GM21723 (cell line): ENCODE results near the gene S100B.
"Not testable (repeated sequence)": the region's sequence is repeated elsewhere in the genome, so short reads cannot be mapped to it uniquely, and the experiment has no call there.

Source experiments
- ATAC-seq: cut with Tn5 transposase; IDR thresholded peaks from one replicate; pipeline ENCODE4 v1.9.1; 2021; ENCODE audit warnings: mild to moderate bottlenecking, moderate library complexity; ENCODE audit not compliant: unreplicated experiment

The S100B gene

DNA sequence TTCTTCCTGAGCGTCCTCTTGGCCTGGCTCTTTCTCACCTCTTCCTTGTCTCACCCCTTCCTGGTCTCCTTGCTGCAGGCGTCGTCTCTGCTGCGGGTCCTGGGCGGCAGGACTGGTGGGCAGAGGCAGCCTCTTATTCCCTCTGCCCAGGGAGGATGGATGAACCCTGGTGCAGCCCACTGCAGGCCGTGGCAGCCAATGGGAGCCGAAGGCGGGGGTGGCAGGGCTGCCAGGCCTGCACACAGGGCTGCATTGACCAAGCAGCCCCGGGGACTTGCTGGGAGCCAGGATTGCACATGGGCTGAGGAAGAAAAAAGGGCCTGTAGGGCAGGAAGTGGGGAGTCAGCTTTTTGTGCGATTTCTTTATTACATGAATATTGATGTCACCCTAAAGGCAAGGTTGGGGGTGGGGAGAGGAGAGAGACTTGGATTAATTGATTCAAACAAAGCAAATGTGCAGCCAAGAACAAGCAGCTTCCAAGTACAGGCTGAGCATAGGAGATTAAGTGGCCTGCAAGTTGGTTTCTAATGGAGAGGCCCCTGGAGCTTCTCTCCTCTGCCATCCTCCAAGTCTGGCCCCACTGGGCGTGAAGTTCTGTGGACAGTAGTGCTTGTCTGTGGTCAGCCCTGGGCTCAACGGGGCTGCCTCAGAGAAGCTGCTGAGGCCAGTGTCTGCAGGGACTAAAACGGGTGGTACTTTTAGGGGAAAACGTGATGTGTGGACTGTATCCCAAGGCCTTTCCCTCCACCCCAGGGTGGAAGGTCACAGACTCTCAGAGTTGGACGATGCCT, at the start of gene S100B:
Gene S100B (minus strand): TSS at position 108 of the 792 bp plus-strand sequence. CDS start 2,667 bp downstream, outside the sequence.
- ATAC-seq = no peak

DNA sequence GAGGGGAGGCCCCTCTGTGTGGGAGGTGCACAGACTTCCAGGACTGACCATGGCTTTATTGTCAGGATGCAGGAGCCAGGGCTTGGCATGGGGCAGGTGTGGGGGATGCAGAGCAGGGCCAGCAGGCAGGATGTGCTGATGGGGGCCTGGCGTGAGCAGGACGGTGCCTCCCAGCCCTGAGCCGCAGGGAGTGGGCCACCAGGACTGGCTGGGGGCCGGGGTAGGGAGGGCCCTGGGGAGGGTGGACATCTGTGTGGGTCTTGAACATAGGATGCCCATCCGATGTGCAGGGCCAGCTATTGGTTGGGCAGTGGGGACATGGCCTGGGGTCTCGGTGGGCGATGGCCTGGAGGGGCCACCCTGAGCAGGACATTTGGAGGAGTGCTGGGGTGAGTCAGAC, 46.2 kb upstream of the S100B start:
- no peak for ATAC-seq

DNA sequence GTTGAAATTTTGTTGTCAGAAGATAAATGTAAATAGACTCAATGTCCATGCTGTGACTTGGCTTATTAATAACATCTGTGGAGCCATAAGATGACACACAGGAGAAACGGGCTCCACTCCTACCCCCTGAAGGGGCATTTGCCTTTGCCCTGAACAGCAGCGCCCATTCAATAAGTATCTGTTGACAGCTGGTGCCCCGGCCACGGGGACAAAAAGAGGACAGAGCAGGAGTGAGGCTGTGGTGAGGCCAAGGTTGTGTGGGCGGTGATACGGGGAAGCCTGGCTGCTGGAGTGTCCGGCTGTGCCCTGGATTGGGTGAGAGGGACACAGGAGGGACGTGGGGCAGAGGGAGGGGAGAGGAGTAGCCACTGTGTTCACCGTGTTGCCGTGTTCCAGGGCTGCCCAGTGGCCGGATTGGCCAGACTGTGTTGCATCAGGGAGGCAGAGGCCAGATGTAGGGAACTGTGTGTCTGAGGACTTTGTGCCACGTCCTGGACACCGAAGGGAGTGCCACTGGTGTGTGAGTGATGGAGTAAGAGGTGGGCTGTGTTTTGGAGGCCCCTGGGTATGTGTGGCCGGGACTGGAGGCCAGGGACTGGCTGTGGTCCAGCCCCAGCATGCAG, 45.7 kb upstream of the S100B start:
- no peak for ATAC-seq

- ATAC-seq = no peak
Measured at GRCh38 chr21:46649356-46649755, 44.5 kb upstream of the S100B start.

DNA sequence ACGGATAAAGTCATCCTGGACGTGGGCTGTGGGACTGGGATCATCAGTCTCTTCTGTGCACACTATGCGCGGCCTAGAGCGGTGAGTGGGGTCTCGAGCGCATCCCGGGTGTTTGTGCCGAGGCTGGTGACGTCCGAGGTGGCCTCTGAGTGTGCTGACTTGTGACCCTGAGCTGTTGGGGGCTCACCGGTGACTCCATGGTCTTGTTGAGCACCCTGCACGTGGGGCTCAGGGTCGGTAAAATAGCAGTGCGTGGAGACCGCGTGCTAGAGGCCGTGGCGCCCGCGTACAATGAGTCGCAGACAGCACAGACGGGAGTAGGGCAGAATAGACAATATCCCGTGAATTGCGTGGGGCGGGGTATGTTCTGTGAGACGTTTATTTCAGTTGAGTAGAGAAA, 43.7 kb upstream of the S100B start:
- no peak for ATAC-seq

DNA sequence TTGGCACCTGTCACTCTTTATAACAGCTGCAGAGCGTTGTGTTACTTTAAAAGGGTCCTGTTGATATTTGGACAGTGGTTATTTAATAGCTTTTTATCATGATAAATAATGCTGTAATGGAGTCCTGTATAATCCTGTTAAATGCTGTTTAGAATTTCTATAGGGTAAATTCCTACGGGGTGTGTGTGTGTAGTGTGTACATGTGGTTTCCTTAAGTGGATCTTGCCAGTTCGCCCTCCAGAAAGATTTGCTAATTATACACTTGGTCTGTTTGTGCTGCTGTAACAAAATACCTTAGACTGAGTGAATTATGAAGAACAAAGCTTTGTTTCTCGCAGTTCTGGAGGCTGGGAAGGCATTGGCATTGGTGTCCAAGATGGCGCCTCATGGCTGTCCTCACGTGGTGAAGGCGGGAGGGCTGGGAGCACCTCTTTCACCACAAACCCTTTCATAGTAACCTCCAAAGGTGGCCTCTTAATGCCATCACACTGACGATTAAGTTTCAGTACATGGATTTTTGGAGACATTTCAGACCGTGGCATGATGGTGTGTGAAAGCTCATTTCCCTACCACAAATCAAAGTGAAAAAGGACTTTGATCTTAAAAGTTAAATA, 41.8 kb upstream of the S100B start:
- no peak for ATAC-seq

DNA sequence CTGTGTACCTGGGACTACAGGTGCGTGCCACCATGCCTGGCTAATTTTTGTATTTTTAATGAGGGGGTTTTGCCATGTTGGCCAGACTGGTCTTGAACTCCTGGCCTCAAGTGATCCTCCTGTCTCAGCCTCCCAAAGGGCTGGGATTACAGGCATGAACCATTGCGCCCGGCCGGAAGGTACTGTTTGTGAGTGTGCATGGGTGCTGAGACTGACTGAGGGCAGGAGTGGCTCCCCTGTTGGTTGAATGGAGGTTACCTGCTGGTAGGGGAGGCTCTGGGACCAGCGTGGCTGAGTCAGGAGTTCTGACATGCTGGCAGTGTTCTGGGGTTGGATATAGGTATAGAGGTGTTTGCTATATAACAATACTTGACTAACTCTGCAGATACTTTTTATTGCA, 41.0 kb upstream of the S100B start:
- no peak for ATAC-seq

- no peak for ATAC-seq
Measured at GRCh38 chr21:46643379-46644177, 38.7 kb upstream of the S100B start.

DNA sequence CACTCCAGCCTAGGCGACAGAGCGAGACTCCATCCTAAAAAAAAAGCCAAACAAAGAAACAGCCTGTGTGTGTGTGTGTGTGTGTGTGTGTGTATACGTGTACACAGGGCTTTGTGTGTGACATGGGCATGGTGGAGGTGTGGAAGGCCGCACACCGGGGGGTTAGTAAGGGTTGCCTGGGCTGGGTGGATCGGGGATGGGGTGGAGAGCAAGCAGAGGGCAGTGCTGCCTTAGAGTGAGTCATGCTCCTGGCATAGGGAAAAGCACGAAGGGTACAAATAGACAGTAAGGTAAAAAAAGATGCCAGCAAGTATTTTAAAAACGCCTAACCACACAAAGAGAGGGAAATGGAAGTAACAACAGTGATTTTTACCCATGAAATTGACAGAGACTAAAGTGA, 36.8 kb upstream of the S100B start:
- no peak for ATAC-seq

- ATAC-seq = no peak
Measured at GRCh38 chr21:46639489-46640386, 34.9 kb upstream of the S100B start.

DNA sequence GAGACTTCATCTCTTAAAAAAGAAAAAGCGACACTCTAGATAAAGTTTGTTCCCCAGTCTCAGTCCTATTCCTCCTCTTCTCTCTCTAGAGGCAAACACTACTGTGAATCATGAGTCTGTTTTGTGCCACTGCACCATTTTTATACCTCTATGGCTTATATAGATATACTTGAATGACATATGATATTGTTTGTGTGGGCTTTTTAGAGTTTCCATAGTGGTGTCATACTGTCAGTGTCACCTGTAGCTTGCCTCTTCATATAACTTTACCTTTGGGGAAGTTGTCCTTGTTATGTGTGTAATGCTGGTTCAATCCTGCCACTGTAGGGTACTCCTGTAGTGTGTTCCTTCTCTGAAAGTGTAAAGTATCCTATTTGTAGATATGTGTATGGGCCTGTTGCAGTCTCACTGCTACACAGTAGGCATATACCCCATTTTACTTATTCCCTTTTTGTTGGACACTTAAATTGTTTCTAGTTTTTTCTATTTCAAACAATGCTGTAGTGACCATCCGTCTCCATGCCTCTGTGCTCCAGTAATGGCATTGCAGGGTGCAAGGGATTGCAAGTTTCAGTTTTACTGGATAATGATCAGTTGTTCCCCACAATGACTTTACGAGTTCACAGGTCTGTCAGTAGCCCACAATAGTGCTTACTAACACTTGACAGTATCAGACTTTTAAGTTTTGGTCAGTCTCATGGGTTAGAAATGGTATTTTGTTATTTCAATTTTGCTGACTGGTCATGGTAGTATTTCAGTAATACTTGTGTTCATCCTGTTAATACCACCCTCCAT, 33.3 kb upstream of the S100B start:
- ATAC-seq = no peak

DNA sequence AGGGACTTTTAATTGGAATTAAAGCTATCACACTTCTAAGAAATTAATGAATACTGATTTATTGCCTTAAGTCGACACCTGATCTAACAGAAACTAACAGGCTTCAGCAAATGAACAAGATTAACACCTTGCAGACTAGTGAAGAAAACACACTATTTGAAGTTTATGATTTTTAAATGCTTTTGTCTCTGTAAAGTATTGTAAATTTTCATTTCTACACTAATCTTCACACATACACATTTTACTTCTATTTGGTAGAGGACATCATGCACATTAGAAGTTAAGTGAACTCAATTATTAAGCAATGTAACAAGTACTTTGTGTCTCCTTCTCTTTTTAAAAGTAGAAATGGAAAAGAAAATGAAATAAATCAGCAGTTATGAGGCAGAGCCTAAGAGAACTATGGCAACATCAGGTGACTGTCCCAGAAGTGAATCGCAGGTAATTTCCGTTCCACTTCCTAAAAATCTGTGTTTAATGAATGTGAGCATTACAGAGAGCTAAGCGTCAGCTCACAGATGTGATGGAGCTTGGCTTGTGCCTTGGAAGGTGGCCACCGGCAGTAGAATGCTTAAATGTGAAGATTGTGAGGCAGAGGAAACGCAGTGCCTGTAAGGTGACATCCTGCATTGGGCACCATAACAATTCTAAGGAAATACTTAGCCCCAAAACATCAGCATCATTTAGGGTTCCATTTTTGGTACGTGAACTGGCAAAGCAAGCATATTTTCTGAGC, 31.8 kb upstream of the S100B start:
- ATAC-seq = no peak

GRCh38 chr21:46636181-46636512, 31.3 kb upstream of the S100B start:
- ATAC-seq = no peak

DNA sequence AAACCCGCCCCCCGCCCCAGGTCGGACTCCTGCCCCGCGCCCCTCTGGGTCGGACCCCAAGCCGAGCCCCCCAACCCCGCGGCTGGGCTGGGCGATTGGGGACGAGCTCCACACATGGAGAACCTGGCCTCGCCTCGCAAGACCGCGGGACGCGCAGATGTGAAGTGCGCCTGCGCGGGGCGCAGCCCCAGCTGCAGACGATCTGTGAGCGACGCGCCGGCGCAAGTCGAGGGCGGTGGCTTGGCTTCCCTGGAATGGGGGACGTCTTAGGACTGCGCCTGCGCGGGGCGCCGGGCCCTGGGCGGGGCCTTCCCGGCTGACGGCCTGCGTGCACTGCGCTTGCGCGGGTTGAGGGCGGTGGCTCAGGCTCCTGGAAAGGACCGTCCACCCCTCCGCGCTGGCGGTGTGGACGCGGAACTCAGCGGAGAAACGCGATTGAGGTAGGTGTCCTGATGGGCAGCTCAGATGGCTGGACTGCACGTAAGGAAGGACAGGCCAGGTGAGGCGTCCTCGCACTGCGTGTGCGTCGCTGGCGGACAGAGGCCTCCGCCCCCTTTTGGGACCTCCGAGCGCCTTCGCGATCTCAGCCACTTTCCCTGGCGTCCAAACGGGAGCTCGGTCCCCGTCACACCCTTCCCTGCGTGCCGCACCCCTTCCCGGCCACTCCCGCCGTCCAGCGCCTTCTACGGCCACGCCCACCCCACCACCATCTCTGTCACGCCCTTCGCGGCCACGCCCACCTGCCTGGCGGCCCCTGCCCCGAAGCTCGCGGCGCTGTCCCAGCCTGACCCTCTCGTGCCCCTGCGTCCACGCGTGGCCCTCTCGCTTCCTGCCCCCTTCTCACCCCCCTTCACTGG, 30.7 kb upstream of the S100B start, which contains the start of gene PRMT2:
Gene PRMT2 (plus strand): TSS at position 351 of the 857 bp plus-strand sequence. CDS start 1,278 bp downstream, outside the sequence.
- ATAC-seq = peak; percentile 80

GRCh38 chr21:46634966-46635323, 30.1 kb upstream of the S100B start:
- peak; percentile 33 for ATAC-seq

- ATAC-seq = no peak
Measured at GRCh38 chr21:46634427-46634826, 29.5 kb upstream of the S100B start.

GRCh38 chr21:46633566-46633965, 28.7 kb upstream of the S100B start:
- no peak for ATAC-seq

GRCh38 chr21:46630915-46631314, 26.0 kb upstream of the S100B start:
- not testable (repeated sequence) for ATAC-seq
